ENCODE results near the gene TDRD9.

The TDRD9 gene

DNA sequence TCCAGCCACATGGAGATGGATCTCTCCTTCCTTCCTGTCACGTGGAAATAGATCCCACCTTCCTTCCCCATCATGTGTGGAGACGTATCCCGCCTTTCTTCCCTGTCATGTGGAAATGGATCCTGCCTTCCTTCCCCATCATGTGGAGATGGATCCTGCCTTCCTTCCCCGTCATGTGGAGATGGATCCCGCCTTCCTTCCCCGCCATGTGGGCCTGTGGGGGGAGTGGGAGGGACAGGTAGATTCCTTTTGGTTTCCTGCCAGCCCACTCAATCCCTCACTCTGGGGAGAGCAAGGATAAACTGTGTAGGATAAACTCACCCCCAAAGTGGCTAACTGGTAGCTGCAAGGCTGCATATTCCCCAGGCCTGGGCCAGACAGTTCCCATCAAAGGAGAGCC lies 31.7 kb upstream of the TDRD9 start:
- Histone ChIP-seq H3K36me3 (no peaks in the 10 kb centered on the region), H3K4me3 (ENCODE audit: low read depth, low read length) (no peak overlapping the region), H3K27ac (no peak overlapping the region), H3K27me3 (ENCODE audit: insufficient read depth, low read depth, severe bottlenecking) (no peaks in the 10 kb centered on the region), H3K9me3 (ENCODE audit: severe bottlenecking) (no peaks in the 10 kb centered on the region)
- TF ChIP-seq, protein P1, sequence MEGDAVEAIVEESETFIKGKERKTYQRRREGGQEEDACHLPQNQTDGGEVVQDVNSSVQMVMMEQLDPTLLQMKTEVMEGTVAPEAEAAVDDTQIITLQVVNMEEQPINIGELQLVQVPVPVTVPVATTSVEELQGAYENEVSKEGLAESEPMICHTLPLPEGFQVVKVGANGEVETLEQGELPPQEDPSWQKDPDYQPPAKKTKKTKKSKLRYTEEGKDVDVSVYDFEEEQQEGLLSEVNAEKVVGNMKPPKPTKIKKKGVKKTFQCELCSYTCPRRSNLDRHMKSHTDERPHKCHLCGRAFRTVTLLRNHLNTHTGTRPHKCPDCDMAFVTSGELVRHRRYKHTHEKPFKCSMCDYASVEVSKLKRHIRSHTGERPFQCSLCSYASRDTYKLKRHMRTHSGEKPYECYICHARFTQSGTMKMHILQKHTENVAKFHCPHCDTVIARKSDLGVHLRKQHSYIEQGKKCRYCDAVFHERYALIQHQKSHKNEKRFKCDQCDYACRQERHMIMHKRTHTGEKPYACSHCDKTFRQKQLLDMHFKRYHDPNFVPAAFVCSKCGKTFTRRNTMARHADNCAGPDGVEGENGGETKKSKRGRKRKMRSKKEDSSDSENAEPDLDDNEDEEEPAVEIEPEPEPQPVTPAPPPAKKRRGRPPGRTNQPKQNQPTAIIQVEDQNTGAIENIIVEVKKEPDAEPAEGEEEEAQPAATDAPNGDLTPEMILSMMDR (IDR thresholded peaks at IDR 0.05; ENCODE audit: low read depth, low read length), result no peak
- no peak for DNase-seq

DNA sequence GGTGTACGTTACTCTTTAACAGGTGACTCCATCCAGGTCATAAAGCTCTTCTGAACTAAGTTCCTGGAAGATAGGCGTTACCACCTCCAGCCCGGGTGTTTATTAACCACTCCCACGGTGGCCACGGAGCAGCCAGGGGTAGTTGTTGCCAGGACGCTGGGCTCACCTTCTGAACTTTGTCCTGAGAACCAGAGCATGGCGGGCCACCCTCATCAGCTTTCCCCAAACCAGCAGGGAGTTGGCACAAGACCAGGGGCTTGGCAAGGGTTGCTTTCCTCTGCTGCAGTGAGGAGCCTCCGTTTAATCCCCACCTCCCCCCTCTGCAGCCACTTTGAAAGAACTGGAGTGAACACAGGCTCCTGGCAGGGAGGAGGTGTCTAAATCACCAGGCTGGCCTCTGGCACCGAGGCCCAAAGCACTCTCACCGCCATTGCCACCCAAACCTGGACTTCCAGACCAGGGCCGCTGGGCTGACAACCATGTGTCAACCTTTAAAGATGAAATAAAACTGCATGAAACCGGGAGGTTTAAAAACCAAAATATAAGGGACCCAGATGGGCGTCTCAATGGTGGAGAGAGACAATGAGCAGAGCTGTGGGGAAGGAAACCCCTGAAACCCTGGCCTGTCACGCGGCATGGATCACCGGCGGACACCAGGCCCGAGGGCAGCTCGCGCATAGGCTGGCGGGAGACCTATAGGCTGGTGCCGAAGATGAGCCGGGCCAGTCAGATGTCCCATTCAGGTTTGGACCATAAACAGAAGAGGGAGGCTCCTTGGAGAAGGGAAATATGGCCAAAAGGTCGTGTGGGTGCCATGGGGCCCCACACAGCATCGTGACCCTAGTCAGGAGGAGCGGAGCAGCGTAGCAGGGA lies 30.9 kb upstream of the TDRD9 start:
- TF ChIP-seq, protein P1 (IDR thresholded peaks at IDR 0.05; ENCODE audit: low read depth, low read length), result no peak
- no peaks in the 10 kb centered on the region for H3K27me3 ChIP-seq (ENCODE audit: insufficient read depth, low read depth, severe bottlenecking)
- no peak for DNase-seq
- H3K4me3 ChIP-seq (ENCODE audit: low read depth, low read length), result no peak overlapping the region
- no peak overlapping the region for H3K27ac ChIP-seq
- no peaks in the 10 kb centered on the region for H3K9me3 ChIP-seq (ENCODE audit: severe bottlenecking)
- H3K36me3 ChIP-seq, result no peaks in the 10 kb centered on the region

DNA sequence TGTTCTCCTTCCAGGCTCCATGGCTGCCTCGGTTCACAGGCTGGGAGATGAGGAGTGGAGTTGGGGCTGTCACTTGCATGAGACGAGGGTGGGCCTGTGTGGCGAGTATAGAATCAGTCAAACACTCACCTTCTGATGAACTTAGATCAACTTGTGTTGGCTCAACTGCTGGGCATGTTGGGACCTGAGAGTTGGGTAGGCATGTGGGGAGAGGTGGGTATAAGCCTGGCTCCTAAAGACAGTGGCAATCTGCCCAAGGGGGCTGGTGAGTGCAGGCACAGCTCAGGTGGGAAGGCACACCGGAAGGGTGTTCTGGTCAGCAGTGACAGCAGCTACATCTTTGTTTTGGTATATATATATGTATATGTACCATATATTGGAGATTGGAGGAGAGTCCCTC lies 30.1 kb upstream of the TDRD9 start:
- no peaks in the 10 kb centered on the region for H3K36me3 ChIP-seq
- no peaks in the 10 kb centered on the region for H3K9me3 ChIP-seq (ENCODE audit: severe bottlenecking)
- H3K27ac ChIP-seq, result no peak overlapping the region
- no peaks in the 10 kb centered on the region for H3K27me3 ChIP-seq (ENCODE audit: insufficient read depth, low read depth, severe bottlenecking)
- DNase-seq, result no peak
- TF ChIP-seq, protein P1 (IDR thresholded peaks at IDR 0.05; ENCODE audit: low read depth, low read length), result no peak
- no peak overlapping the region for H3K4me3 ChIP-seq (ENCODE audit: low read depth, low read length)

DNA sequence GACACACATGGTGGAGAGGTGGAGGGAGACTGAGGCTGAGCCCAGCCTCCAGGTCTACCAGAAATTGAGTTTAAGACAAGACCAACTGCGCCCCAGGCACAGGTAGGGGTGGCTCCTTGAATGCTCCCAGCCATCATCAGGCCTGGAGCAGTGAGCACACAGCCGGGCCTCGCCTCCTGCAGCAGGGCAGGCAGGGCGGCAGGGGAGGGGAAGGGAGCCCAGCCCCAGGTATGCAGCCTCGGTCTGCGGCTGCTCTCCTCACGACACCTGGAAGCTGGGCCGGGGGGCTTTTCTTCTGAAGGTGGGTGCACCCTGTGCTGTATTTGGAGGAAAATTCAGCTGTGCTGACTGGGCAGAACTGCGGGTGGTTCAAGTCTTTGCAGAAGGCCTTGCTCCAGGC lies 29.5 kb upstream of the TDRD9 start:
- Histone ChIP-seq H3K27me3 (ENCODE audit: insufficient read depth, low read depth, severe bottlenecking) (no peaks in the 10 kb centered on the region), H3K9me3 (ENCODE audit: severe bottlenecking) (no peaks in the 10 kb centered on the region), H3K36me3 (no peaks in the 10 kb centered on the region), H3K27ac (no peak overlapping the region), H3K4me3 (ENCODE audit: low read depth, low read length) (no peak overlapping the region)
- no peak for DNase-seq
- TF ChIP-seq, protein P1 (IDR thresholded peaks at IDR 0.05; ENCODE audit: low read depth, low read length), result no peak

DNA sequence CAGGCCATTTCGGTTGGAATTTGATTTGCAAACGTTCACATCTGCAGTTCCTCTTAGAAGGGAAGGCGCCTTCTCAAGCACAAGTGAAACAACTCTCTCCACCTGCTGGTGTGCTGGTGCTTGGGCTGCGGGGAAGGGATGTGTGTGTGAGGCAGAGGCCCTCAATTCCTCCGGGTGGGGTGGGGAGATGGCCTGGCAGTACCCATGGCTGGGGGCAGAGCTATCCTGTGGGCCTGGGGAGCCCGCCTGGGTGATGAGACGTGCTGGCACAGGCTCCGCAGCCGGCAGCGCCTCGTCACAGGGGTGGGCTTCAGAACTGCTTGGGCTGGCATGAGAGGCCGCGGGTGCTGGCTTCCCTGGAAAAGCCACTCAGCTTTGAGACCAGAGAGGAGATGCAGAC lies 28.9 kb upstream of the TDRD9 start:
- TF ChIP-seq, protein P1 (IDR thresholded peaks at IDR 0.05; ENCODE audit: low read depth, low read length), result no peak
- no peak for DNase-seq
- no peaks in the 10 kb centered on the region for H3K36me3 ChIP-seq
- no peaks in the 10 kb centered on the region for H3K9me3 ChIP-seq (ENCODE audit: severe bottlenecking)
- no peak overlapping the region for H3K4me3 ChIP-seq (ENCODE audit: low read depth, low read length)
- H3K27ac ChIP-seq, result no peak overlapping the region
- no peaks in the 10 kb centered on the region for H3K27me3 ChIP-seq (ENCODE audit: insufficient read depth, low read depth, severe bottlenecking)

DNA sequence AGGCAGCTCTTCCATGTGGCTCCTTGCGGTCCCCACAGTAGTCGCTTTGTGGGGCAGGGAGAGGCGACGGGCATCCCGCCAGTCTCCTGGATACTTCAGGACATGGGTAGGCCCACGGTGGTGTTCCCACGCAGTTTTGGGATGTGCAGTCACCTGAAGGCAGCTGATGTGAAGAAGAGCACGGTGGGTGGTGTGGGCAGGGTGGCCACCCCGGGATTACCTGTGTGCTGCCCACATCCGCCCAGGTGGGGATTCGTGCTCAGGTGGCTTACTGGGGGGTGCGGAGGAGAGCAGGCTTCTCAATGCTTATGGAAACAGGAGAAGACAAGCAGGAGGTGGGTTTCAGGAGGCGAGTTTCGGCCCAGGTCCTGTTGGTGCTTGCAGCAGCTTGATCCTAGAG lies 28.4 kb upstream of the TDRD9 start:
- H3K9me3 ChIP-seq (ENCODE audit: severe bottlenecking), result no peaks in the 10 kb centered on the region
- TF ChIP-seq, protein P1 (IDR thresholded peaks at IDR 0.05; ENCODE audit: low read depth, low read length), result no peak
- H3K4me3 ChIP-seq (ENCODE audit: low read depth, low read length), result no peak overlapping the region
- H3K27ac ChIP-seq, result no peak overlapping the region
- no peaks in the 10 kb centered on the region for H3K36me3 ChIP-seq
- no peaks in the 10 kb centered on the region for H3K27me3 ChIP-seq (ENCODE audit: insufficient read depth, low read depth, severe bottlenecking)
- DNase-seq, result no peak

Data from WERI-Rb-1 (cell line).